ENCODE measurements around the gene PAK1.

Gene PAK1

DNA sequence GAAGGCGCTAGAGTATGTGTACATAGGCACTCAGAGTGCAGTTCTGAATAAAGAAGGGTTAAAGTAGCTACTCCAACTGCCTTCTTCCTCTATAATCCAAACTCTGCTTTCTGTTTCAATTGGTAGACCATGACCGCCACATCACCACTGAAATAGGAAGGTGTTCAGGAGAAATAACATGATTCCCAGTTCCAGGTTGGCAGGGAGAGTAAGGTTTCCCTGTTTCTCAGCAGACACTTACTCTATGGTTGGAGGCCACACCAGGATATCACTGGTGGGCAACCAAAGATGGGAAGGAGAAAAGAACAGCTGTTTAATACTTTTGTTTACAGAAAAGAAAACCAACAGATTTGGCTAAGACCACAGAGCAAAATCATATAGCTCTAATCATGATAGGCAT lies 37.9 kb downstream of the PAK1 start:
- no peak for DNase-seq

DNA sequence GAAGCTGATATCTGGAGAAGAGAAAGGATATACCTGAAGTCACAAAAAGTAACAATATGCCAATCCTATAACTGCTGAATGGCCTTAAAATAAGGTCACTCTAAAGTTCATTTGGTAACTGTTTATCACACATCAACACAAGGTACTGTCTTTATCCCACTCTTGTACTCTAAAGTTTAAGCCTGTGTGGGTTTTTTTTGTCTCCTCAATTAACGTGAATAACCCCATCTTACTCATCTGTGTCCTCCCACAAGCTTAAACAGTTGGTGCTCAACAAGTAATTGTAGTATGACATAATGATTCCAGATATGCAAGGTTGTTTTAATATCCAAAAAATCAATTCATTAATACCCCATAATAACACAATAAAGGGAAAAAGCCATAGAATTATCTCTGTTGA lies 42.1 kb downstream of the PAK1 start:
- DNase-seq: no peak

GRCh38 chr11:77428598-77428997 lies 45.3 kb downstream of the PAK1 start:
- no peak for DNase-seq

DNA sequence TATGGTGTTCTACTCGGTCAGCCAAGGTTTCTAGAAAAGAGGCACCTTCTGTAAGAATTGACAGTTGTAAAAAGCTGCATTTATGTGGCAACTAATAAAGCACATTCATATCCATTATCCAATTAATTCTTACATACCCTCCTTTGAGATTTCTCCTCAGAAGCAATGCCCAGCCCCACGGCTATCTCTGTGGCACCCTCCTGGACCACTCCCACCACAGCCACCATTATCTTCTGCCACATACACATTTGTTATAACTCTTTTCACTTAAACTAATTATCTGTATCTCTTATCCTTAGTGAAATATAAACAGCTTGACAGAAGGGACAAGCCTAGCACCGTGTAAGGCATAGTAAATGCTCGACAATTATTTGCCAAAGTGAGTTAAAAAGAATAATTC lies 48.5 kb downstream of the PAK1 start:
- DNase-seq: no peak

DNA sequence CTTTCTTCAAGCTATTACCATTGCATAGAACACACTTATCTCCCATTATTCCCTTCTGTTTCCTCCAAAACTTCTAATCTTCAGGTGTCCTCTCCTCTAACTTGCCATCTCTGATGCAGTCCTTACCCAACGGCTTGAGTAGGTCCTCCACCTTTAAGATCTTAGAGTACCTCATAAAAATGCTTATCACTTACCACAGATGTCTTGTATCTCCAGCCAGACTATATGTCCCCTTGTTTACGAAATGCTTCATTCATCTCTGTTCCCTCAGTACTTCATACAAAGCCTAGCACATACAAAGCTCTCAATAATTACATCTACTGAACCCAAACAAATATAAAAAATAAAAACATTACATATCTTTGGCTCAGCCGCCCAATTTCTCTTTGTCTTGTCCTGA lies 49.2 kb downstream of the PAK1 start:
- DNase-seq: no peak

GRCh38 chr11:77423624-77424023 lies 50.3 kb downstream of the PAK1 start:
- DNase-seq: no peak

DNA sequence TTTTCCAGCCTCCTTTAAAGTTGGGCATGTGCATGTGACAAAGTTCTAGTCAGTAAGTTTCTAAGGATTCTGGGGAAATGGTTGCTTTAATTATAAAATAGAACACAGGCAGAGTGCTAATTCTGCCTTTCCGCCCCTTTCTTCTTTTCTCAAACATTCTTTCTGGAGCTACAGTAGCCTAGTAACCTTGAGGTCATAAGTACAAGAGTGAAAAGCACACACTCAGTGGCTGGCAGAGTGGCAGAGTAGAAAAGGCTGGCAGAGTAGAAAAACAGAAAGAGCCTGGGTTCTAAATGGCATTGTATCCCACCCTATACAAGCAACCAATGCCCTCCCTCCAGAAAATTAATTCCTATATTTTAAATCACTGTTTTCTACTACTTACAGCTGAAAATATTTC lies 51.2 kb downstream of the PAK1 start:
- DNase-seq: no peak

DNA sequence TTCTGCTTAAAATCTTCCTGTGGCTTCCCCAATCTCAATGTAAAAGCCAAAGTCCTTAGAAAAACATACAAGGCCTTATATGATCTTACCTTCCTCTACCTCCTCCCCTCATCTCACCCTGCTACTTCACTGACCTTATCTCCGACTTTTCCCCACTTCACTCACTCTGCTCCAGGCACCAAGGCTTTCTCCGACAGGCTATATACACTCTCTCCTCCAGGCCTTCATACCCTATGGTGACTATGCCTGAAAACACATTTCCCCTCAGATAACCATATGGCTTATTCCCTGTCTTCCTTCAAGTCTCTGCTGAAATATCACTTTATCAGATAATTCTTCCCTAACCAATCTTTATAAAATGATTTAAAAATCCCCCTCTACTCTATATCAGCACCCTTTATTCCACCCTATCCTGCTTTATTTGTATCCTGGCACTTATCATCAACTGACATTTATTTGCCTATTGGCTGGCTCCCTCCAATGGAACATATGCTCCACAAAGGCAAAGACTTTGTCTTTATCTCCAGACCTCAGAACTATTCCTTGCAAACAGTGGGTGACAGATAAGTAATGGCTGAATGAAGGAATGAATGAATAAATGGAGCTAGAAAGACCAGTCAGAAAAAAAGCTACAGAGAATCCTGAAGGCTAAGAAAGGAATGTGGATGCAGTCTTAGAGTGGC lies 52.7 kb downstream of the PAK1 start:
- DNase-seq: no peak

GRCh38 chr11:77418971-77419597 lies 54.8 kb downstream of the PAK1 start:
- peak; percentile 23 to 83 for DNase-seq

DNA sequence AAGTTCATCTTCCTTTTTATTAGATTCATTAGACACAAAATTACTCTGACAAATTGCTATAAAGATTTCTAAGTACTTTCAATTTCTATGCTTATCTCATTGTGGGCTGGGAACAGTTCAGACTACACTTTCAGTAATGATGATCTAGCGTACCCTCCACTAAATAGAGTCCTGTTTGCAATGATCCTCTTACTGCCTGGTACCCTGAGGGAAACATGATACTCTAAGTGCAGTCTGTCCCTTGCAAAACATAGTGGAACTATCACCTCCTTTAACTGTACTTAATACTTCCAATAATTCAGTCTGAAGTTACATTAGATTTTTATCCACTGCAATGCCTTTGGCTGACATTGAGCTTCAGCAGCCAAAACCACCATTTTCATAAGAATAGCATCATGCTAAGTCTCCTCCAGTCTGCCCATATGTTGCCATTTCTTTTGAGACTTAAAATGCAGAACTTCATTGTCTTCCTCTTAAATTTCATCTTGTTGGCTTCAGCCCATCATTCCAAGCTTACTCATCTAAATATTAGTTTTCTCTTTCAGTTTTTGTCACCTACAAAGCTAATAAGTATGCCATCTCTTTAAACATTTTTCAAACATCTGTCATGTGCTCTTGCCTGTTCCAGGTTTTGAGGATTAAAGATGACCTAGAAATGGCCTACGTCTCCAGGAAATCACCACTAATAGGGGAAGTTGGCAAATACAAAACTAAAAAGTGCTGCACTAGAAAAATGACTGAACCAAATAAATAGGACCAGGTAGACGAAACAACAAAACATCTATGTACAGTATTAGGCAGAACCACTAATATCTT lies 55.5 kb downstream of the PAK1 start:
- DNase-seq: peak; percentile 37 to 69

DNA sequence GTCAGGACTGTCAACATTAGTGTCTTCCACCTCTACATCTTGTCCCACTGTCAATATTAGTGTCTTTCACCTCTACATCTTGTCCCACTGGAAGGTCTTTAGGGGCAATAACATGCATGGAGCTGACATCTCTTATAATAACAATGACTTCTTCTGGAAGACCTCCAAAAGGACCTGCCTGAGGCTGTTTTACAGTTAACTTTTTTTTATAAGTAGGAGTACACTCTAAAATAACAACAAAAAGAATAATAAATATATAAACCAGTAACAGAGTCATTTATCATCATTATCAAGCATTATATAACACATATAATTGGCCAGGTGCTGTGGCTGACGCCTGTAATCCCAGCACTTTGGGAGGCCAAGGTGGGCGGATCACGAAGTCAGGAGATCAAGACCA lies 57.5 kb downstream of the PAK1 start:
- DNase-seq: no peak

DNA sequence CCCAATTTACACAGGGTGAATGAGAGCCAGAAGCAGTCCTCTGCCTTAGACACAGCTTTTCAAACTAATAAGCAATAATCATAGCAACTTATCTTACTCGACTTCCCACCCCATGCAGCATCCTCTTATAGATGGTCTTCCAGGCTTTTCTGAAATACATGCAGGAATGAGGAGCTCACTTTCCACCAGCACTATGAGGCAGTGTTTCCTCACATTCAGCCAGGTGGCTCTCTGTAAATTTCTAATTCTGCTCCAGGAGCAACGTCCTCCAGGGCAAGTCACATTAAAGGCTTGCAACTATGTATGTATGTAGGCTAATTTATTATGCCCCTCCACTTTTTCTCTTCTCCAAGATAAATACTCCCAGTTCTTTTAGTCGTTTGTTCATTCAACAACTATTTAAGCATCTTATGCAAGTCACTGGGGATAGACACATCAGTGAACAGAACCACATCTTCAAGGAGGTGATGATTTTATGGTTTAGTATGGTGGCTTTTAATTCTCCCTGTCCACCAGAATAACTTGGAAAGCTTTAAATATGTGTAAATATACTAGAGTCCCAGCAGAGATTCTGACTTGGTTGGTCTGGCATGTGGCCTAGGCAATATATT lies 59.9 kb downstream of the PAK1 start:
- DNase-seq: no peak

DNA sequence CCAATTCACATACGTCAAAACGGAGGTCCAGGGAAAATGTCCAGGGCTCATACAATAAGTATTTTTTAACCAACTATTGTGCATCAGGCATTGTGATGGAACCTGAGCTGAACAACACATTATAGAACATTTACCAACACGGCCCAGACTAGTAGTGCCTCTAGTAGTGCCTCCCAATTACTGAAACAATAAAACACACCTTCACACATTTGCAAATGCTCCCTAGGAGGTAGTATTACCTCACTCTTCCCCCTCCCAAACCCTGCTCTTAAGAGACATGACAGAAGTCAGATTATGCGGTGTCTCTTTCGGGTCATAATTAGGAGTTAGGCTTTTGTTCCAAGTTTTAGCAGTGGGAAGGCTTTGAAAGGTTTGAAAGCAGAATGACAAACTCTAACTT lies 61.1 kb downstream of the PAK1 start:
- no peak for DNase-seq

DNA sequence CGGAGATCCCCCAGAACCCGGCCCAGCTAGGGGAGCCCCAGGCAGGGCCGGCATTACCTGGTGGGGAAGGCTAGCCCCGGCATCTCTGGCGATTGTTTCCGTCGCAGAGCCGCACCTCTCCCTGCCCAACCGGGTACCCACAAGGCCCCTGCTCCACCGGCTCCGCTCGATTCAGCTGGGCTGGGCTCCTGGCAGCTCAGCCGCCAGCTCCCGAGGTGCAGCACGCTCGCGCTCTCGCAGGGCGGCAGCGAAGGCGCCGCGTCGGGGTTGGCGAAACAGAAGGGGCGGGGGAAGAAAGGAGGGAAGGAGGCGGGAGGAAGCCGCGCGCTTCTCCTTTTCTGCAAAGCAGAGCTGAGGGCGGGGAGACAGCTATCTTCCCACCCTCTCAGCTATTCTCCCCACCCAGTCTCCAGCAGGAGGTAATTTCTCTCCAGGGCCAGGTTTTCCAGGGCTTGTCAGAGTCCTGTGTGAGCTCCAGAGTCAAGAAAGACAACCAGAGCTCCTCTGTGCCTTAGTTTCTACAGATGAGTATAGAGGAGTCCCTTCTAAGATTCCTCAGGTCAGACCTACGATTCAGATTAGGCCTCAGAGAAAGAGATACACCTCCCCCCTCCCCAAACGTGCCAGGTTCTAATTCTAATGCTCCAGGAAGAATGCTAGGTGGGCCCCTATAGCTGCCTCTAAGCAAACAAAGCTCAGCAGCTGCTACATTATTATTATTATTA lies 62.0 kb downstream of the PAK1 start:
- DNase-seq: peak; percentile 89

- peak; percentile 42 to 75 for DNase-seq
These were observed 62.7 kb downstream of the PAK1 start for GRCh38 chr11:77411137-77411707.

DNA sequence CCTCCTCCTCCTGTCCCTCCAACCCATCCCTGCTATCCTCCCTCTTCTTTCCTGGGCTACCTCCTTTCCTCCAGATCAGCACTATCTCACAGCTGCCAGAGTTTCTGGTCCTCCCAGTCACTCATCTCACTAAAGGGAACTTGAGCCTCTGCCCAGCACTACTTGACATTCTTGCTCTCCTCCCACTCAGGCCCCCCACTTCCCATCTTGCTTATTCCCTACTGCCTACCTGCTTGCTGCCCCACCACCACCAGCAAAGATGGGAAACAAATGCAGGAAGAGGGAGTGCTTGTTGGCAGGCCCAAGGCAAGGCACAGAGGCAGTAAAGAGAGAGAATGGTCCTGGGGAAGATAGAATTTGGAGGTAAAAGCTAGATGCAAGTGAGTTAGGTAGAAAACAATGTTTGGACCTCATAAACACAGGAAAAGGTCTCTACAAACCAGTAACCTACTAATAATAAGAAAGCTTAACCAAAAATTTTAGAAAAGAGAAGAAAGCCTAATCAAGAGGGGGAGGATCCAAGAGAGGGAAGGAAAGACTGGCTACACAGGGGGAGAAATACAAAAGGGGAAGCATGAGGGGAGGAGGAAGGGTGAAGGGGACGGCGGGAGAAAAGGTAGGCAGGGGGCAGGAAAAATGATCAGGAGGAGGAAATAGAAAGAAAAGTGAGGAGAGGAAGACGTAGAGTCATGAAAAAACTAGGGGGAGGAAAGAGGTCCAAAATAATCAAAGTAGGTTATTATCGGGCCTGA lies 63.6 kb downstream of the PAK1 start:
- no peak for DNase-seq

DNA sequence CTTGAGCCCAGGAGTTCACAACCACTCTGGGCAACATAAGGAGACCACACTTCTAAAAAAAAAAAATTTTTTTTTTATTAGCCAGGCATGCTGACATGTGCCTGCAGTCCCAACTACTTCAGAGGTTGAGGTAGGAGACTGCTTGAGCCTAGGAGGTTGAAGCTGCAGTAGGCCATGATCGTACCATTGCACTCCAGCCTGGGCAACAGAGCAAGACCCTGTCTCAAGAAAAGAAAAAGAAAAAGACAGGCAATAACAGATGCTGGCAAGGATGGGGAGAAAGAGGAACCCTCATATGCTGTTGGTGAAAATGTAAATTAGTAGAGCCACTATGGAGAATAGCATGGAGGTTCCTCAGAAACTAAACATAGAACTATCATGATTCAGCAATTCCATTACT lies 64.8 kb downstream of the PAK1 start:
- DNase-seq: peak in 1 of 2 donors; percentile 23

DNA sequence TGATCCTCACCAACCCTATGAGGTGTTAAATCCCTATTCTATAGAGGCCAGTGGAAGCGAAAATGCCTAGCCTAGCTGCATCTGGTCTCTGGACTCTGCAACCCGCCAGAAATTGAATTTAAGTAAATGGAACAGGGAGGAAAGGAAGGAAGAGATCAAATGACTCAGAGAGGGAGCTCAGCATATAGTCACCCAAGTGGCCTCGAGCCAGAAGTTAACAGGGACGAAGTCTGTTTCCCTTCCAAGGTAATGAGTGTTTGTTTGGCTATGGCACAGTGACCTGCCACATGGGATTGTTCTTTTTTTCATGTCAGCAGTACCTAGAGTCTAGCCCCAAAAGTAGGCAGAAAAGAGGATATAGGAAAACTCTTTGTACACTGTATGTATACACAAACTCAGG lies 66.3 kb downstream of the PAK1 start:
- DNase-seq: no peak

DNA sequence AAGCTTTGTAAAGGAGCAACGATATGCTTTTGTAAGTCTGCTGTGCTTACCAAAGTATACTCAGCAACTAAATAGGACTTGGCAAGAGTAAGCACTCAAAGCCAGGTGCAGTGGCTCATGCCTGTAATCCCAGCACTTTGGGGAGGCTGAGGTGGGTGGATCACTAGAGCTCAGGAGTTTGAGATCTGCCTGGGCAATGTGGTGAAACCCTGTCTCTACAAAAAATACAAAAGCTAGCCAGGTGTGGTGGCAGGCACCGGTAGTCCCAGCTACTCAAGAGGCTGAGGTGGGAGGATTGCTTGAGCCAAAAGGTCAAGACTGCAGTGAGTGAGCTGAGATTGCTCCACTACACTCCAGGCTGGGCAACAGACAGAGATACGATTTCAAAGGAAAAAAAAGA lies 67.5 kb downstream of the PAK1 start:
- no peak for DNase-seq

DNA sequence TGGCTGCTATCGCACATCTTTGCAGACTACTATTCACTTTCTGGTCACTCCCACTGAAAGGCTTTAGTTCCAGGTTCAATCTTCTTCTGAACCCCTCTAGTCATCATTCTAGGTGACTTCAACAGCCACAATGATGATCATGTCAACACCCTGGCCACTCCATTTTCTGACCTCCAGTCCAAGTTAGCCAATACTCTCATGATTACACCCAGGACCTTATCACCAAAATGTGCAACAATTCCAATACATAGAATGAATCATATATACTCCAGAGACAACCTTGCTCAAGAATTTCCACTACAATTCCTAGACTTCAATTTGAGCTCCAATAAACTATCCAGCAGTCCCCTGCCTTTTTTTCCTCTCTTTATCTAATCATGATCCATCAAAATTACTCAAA lies 70.7 kb downstream of the PAK1 start:
- DNase-seq: no peak

- no peak for DNase-seq
These were observed 71.7 kb downstream of the PAK1 start for GRCh38 chr11:77402218-77402556.

All from inflammatory macrophage (primary cell).